Measurements from ENCODE around the gene ANO1. TPM values are rescaled to one million over a fixed set of nuclear protein-coding genes. Genes with fewer than 3 reads are reported as not detected.

Gene ANO1
- total RNA-seq, 1 experiment from 2014 or later: 10.9 TPM

DNA sequence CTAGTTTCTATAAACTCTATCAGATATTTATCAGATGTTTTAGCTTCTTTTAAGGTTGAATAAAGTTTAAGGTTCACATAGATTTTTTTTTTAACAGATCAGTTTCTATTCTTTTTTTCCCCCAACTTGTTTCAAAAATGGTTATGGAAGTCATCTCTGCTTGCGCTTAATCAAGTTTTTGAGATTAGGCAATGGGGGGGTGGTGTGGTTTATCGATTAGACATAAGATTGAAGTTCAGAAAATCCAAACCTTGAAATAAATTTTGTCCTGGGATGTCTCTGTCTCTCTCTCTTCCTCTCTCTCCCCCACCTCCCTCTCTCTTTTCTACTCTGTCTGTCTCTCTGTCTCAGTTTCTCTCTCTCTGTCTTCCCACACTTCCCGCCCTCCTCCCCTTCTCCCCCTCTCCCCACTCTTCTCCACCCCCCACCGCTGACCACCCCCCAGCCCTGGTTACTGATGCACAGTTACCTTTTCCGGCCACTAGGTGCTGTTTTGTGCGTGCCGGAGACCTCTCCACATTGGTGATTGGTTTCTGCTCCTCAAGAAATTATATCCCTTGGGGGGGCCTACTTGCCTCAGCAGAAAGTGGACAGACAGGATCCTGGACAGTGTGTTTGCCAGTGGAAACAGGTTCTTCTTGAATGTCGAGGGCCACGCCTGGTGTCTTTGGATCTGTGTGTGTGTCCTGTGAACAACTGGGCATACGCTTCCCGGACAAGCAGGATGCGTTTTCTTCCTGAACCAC, 29.7 kb upstream of the ANO1 start:
- Histone ChIP-seq H2BK20ac (ENCODE audit: low read depth, low read length, poor library complexity, severe bottlenecking) (no peak overlapping the region), H3K4me1 (ENCODE audit: insufficient read depth, low read length) (no peaks in the 10 kb centered on the region; the same call in 1 of the 2 replicates), H3K14ac (ENCODE audit: insufficient read depth, low read length) (no peak overlapping the region), H2AK5ac (ENCODE audit: insufficient read length, low read length) (no peak overlapping the region), H4K8ac (replicated peaks; ENCODE audit: insufficient read length, low read depth, low read length) (no peak overlapping the region), H2BK120ac (ENCODE audit: low read depth, low read length, poor library complexity, severe bottlenecking) (no peak overlapping the region), H3K9ac (ENCODE audit: extremely low read depth, insufficient read length, low read length) (no peak overlapping the region), H3K23me2 (ENCODE audit: insufficient read length, low read depth, low read length, poor library complexity, severe bottlenecking) (no peaks in the 10 kb centered on the region), H4K20me1 (ENCODE audit: control insufficient read depth, insufficient read depth, insufficient read length) (no peaks in the 10 kb centered on the region), H3K79me1 (ENCODE audit: insufficient read depth, low read depth, low read length, poor library complexity, severe bottlenecking) (no peaks in the 10 kb centered on the region), H4K91ac (ENCODE audit: insufficient read length, low read depth, low read length) (no peak overlapping the region), H3K79me2 (ENCODE audit: insufficient read depth, low read length) (no peaks in the 10 kb centered on the region), H2BK5ac (ENCODE audit: insufficient read length, low read length) (no peak overlapping the region), H3K23ac (ENCODE audit: insufficient read length, low read depth, low read length) (no peak overlapping the region), H3K4ac (ENCODE audit: low read depth, low read length) (no peak overlapping the region), H3T11ph (ENCODE audit: low read length) (no peak overlapping the region), H3K56ac (ENCODE audit: insufficient read length, low read depth, low read length) (no peak overlapping the region), H3K27ac (ENCODE audit: insufficient read length, low read depth, low read length) (no peak overlapping the region), H3K18ac (ENCODE audit: insufficient read length, low read depth, low read length) (no peak overlapping the region), H3K9me3 (ENCODE audit: control insufficient read depth, low read depth, low read length) (no peaks in the 10 kb centered on the region), H3K27me3 (ENCODE audit: insufficient read depth, low read length) (no peaks in the 10 kb centered on the region), H2BK15ac (ENCODE audit: low read depth, low read length) (no peak overlapping the region), H4K5ac (ENCODE audit: insufficient read length, low read depth, low read length) (no peak overlapping the region), H2AFZ (ENCODE audit: low read length) (no peak overlapping the region), H3K4me2 (ENCODE audit: insufficient read depth, insufficient read length, low read length) (no peak overlapping the region), H2BK12ac (ENCODE audit: insufficient read length, low read depth, low read length) (no peak overlapping the region)
- DNase-seq: peak; percentile 56
- Mint-ChIP-seq H3K9me3 (peaks cover 12 to 14% of the 10 kb centered on the region in 2 experiments; a peak in 4 of 5 replicates), H3K27me3 (ENCODE audit: low read depth) (peaks cover 38% of the 10 kb centered on the region), H3K4me3 (no peak overlapping the region), H3K27ac (no peak overlapping the region), H3K36me3 (ENCODE audit: insufficient read depth in 1 of 3, low read depth in 3 of 3) (0 out of 7 replicates have a peak, but pooled peaks cover 0 to 3% (median 0%) of the 10 kb centered on the region in 3 experiments), H3K4me1 (peaks cover 0 to 10% of the 10 kb centered on the region in 2 experiments; a peak in 1 of 4 replicates)
- no CpG with 5 or more reads among the region's 12 CpGs for WGBS (ENCODE audit: extremely low coverage, insufficient read length, low lambda C conversion rate)
- TF ChIP-seq, protein P1, sequence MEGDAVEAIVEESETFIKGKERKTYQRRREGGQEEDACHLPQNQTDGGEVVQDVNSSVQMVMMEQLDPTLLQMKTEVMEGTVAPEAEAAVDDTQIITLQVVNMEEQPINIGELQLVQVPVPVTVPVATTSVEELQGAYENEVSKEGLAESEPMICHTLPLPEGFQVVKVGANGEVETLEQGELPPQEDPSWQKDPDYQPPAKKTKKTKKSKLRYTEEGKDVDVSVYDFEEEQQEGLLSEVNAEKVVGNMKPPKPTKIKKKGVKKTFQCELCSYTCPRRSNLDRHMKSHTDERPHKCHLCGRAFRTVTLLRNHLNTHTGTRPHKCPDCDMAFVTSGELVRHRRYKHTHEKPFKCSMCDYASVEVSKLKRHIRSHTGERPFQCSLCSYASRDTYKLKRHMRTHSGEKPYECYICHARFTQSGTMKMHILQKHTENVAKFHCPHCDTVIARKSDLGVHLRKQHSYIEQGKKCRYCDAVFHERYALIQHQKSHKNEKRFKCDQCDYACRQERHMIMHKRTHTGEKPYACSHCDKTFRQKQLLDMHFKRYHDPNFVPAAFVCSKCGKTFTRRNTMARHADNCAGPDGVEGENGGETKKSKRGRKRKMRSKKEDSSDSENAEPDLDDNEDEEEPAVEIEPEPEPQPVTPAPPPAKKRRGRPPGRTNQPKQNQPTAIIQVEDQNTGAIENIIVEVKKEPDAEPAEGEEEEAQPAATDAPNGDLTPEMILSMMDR (conservative IDR thresholded peaks at IDR 0.05): peak; percentile 59

All from H9 (cell line).